Measurements from ENCODE around the gene CDH18.

The CDH18 gene

DNA sequence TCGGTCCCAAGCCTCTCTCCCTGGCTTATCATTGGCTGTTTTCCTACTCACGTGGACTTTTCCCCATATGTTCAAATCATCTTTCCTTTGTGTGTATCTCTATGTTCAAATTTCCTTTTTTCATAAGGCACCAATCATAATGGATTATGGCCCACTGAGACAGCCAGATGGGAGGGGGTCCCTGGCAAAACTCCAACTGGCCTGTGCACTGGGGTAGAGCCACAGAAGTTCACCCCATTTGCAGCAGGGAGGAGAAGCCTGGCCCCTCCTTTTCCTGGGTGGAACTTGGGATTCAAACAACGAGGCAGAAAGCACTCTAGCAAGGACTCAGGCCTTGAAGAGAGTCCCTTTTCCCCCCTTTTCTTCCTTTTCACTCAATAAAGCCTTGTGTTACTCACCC, 362.4 kb downstream of the CDH18 start:
- no peak for DNase-seq (ENCODE audit: low read depth)
- H3K4me3 ChIP-seq (ENCODE audit: low read length): no peak overlapping the region
- TF ChIP-seq, protein P1, sequence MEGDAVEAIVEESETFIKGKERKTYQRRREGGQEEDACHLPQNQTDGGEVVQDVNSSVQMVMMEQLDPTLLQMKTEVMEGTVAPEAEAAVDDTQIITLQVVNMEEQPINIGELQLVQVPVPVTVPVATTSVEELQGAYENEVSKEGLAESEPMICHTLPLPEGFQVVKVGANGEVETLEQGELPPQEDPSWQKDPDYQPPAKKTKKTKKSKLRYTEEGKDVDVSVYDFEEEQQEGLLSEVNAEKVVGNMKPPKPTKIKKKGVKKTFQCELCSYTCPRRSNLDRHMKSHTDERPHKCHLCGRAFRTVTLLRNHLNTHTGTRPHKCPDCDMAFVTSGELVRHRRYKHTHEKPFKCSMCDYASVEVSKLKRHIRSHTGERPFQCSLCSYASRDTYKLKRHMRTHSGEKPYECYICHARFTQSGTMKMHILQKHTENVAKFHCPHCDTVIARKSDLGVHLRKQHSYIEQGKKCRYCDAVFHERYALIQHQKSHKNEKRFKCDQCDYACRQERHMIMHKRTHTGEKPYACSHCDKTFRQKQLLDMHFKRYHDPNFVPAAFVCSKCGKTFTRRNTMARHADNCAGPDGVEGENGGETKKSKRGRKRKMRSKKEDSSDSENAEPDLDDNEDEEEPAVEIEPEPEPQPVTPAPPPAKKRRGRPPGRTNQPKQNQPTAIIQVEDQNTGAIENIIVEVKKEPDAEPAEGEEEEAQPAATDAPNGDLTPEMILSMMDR (conservative IDR thresholded peaks at IDR 0.05; ENCODE audit: low read depth, low read length): no peak

GRCh38 chr5:19619571-19619970, 368.4 kb downstream of the CDH18 start:
- no peak for DNase-seq (ENCODE audit: low read depth)
- H3K4me3 ChIP-seq (ENCODE audit: low read length): no peak overlapping the region
- TF ChIP-seq, protein P1 (conservative IDR thresholded peaks at IDR 0.05; ENCODE audit: low read depth, low read length): no peak

DNA sequence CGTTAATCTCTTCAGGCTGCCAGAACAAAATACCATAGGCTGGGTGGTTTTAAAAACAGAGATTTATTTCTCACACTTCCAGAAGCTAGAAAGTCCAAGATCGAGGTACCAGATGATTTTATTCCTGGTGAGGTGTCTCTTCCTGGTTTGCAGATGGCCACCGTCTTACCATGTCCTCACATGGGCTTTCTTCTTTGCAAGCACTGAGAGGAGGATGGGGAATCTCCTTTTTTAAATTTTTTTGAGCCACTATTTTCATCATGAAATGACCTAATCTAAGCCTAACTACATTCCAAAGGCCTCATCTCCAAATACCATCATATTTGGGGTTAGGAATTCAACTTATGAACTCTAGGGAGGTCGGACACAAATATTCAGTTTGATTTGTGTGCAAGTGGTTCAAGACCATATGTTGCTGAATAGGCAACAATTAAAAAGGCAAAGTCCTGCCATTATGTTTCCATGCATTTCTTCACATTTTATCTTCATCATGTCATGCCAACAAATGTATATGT, 371.2 kb downstream of the CDH18 start:
- no peak overlapping the region for H3K4me3 ChIP-seq (ENCODE audit: low read length)
- DNase-seq (ENCODE audit: low read depth): no peak
- TF ChIP-seq, protein P1 (conservative IDR thresholded peaks at IDR 0.05; ENCODE audit: low read depth, low read length): no peak

DNA sequence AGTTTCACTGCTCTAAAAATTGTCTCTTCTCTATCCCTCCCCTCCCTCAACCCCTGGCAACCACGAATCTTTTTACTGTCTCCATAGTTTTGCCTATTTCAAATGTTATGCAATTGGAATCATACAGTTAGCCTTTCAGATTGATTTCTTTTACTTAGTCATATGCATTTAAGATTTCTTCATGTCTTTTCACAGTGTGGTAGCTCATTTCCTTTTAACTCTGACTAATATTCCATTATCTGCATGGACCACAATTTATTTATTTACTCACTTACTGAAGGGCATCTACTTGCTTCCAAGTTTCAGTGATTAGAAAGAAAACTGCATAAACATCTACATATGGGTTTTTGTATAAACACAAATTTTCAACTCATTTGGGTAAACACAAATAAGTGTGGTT, 372.3 kb downstream of the CDH18 start:
- TF ChIP-seq, protein P1 (conservative IDR thresholded peaks at IDR 0.05; ENCODE audit: low read depth, low read length): no peak
- DNase-seq (ENCODE audit: low read depth): no peak
- H3K4me3 ChIP-seq (ENCODE audit: low read length): no peak overlapping the region

GRCh38 chr5:19615071-19615470, 372.9 kb downstream of the CDH18 start:
- TF ChIP-seq, protein P1 (conservative IDR thresholded peaks at IDR 0.05; ENCODE audit: low read depth, low read length): no peak
- no peak overlapping the region for H3K4me3 ChIP-seq (ENCODE audit: low read length)
- no peak for DNase-seq (ENCODE audit: low read depth)

DNA sequence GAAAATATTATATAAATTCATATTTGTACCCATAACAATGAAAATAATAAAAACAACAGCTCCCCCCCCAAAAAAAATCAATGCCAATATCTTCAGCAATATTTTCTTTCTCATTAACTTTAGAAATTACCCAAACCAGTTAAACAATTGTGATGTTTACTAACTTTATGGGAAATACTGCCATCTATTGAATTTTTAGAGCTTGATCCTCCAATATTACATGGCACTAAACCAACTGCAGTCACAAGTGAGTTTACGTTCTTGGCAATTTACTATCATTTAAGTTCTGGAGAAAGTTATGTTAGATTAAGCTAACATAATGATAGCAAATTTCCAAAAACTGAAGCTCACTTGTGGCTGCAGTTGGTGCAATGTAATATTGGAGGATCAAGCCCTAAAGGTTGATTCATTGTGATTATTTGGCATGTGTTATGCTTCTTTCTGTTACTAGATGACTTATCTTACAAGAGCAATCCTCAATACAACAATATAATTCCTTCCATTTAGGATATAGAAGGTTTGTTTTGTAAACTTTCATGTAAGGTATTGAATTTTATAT, 379.5 kb downstream of the CDH18 start:
- no peak for DNase-seq (ENCODE audit: low read depth)
- TF ChIP-seq, protein P1 (conservative IDR thresholded peaks at IDR 0.05; ENCODE audit: low read depth, low read length): peak; percentile 42
- no peak overlapping the region for H3K4me3 ChIP-seq (ENCODE audit: low read length)

GRCh38 chr5:19605846-19606407, 382.1 kb downstream of the CDH18 start:
- TF ChIP-seq, protein P1 (conservative IDR thresholded peaks at IDR 0.05; ENCODE audit: low read depth, low read length): no peak
- no peak overlapping the region for H3K4me3 ChIP-seq (ENCODE audit: low read length)
- DNase-seq (ENCODE audit: low read depth): no peak
